ENCODE results near the gene CYTH1.

CYTH1 gene

GRCh38 chr17:78715000-78715771, 66.9 kb downstream of the CYTH1 start:
- peak in 1 of 14 donors; percentile 33 for DNase-seq

- DNase-seq: no peak
Observed at GRCh38 chr17:78714534-78714933, 67.5 kb downstream of the CYTH1 start.

- DNase-seq: no peak
Observed at GRCh38 chr17:78712043-78712442, 70.0 kb downstream of the CYTH1 start.

DNA sequence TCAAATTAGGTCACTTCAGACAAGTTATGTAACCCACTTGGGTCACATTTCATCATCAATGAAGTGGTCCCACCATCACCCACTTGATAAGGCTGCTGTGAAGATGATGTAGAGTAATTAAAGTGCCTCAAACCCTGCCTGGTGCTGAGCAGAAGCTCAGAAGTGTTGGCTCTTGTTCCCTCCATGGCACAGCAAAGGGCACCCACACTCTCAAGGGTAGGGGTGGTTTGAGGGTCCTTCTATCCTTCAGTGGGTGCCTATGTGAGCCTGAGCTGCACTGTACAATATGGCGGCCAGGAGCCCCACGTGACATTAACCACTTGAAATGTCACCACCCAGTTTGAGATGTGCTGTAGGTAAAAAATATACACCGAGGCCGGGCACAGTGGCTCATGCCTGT, 71.5 kb downstream of the CYTH1 start:
- DNase-seq: no peak

DNA sequence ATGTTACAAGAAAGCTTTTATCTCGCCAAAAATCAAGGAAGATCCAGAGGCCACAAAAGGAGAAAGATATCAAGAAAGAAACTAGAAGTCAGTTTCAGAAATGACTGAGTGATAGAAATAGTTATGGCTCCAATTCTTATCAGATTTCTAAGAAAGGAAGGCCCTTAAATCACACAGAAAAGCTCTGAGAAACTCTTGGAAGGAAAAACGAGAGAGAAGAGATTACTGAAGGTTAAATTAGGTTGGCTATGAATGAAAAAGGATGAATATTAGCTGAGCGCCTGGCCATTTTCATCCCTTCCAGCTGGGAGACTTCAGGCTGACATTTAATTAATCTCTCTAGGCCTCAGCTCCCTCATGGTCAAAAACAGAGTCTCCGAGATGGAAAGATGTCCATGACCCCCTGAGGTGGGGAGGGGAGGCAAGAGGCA, 72.3 kb downstream of the CYTH1 start:
- DNase-seq: no peak

- DNase-seq: peak in 1 of 14 donors; percentile 7
Observed at GRCh38 chr17:78709119-78709681, 72.9 kb downstream of the CYTH1 start.

- DNase-seq: peak in 12 of 14 donors; percentile 13 to 73 (median 54)
Observed at GRCh38 chr17:78708510-78708973, 73.5 kb downstream of the CYTH1 start.

DNA sequence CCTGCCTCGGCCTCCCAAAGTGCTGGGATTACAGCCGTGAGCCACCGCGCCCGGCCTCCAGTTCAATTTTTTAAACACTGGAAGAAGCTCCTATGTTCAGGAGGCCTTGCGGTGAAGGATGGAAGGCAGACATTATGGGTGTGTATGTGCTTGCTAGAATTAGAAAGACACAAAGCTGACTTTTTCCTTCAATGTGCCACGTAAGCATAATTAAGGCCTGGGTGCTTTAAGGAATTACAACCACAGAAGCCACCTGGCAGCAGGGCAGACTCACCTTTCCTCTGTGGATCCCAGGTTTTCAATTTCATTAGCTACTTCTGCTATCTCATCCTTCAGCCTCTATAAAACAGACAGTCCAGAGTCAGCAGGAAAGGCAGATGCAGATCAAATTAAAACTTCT, 74.2 kb downstream of the CYTH1 start:
- DNase-seq: no peak

GRCh38 chr17:78707016-78707415, 75.1 kb downstream of the CYTH1 start:
- no peak for DNase-seq

DNA sequence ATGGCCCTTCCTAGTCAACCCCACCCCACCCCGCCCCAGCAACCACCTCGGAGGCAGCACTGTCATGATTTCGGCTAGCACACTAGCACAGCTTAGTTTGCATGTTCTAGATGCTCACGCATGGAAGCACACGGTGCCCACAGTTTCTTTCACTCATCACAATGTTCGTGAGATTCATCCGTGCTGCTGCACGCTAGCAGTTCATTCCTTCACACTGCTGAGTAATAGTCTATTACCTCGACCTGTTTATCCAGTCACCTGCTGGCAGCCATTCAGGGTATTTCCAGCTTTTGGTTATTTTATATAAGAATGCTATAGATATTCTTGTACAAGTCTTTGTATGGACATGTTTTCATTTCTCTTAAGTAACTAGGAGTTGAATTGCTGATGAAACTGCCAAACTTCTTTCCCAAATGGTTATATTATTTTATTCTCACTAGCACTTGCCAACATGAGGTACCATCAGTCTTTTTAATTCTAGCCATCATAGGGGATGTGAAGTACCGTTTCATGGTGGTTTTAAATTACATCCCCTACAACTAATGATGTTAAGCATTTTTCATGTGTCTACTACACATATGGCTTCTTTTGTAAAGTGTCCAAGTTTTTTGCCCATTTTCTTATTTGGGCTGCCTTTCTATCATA, 75.7 kb downstream of the CYTH1 start:
- DNase-seq: no peak

DNA sequence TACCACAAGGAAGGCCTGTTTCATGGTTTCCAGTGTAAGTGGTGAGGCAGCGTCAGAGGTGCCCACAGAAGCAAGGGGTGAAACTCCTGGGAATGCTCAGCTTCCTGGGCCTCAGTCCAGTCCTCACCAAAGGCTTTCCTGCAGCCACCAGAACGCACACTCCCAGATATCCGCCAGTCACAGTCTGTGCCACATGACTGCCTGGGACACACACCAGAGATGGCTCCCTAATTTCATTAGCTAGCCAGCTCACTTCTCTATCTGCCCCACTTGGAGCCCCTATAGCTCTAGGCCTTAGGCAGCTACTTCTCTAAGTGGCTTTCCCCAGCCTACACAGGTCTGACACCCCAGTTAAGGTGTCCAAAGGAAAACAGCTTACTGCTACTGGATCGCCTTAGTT, 77.0 kb downstream of the CYTH1 start:
- DNase-seq: peak in 4 of 14 donors; percentile 26 to 29 (median 28)

- DNase-seq: no peak
Observed at GRCh38 chr17:78704594-78704993, 77.5 kb downstream of the CYTH1 start.

DNA sequence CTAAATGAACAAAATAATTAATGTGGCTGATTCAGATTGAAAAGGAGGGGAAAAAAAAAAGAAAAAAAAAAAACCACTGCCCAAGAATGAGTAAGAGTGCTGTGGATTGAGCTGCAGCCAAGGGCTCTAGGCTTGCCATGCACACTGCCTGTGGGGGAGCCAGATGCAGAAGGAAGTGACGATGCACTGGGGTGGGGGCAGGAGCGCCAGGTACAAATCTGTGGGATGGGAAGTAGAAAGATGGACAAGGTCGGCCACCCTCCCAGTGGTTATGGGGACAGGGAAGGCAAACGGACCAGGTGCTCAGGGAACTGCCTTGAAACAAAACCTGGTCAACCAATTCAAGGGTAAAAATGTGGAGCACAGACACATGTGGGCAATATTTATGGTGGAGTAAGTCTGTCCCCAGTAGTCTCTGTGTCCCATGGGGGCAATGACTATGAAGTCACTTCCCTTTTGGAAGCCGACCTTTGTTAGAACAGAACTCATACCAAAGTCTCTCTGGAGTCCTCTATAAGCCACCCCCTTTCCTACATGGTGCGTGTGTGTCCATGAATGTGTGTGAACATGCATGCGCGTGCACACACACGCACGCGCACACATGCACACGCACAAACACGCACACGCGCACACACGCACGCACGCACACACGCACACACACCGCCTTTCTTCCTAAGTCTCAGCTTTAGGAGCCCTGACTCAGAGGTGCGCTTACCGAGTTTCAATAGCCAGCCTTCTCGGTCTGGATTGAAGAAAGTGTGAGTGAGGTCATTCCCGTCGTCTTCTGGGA, 84.3 kb downstream of the CYTH1 start:
- DNase-seq: peak in 1 of 14 donors; percentile 56

- DNase-seq: no peak
Observed at GRCh38 chr17:78697122-78697521, 85.0 kb downstream of the CYTH1 start.

DNA sequence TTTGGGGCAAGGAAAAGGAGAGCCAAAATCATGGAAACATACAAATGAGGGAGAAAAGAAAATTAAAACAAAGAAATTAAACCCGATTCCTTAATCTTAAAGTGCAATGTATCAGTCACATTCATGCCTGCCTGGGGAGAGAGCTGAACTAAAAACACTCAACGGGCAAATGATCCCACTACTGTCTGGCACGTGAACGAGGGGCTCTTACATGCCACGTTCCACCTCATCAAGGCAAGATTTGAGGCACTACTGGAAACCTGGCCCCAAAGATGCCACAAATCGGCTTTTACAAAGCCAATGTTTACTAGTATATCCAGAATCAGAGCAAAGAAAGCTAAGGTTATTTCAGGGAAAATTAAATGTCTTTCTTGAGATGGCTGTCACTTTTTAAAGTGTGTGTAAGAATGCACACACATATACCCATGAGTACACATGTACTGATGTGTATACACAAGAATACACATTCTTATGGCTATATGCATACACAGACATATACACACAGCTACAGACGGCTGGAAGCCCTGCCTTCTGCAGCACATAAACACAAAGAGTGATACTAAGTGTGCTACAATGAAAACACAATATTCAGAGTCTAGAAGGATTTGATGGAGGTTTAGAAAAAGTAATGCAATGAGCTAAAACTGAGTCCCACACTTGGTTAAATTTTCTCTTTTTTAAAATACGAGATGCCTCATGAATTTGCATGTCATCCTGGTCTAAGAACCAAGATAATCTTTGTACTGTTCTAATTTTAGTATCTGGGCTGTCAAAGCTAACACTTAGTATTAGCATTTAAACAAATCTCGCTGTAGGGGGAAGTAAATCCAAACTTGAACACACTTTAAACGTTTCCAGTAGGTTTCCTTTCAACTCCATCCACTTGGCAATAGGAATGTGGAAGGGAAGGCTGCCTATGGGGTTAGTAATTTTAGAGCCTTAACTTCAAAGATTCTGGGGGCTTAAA, 85.8 kb downstream of the CYTH1 start:
- no peak for DNase-seq

DNA sequence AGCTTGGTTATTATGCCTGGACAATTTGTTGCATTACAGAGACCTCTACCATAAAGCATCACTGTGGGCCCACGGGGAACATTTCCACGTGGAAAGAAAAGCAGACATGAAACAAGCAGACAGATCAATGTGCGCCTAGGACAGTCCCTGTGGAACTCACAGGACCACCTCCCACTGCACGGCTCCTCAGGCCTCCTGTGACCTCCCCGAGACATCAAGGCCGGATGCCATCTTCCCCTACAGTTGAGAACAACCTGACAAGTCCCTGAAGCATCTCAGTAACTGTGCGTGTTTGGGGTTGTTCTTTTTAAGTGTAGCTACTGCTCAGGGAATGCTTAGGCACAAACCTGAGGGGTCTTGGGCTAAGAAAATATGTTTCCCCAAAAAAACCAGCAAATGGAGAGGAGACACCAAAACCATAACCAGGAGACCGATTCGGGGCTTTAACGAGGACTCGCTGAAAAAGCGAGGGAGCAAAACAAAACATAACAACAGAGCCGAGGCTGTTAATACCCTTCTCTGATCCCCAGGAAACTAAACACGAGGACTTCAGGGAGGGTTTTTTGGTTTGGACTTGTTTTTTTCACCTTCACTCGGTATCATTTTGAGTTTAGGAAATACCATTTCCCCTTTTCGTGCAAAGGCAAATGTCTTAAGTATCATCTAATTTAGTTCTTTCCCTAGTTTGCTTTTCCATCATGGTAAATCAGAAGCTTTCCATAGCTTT, 87.1 kb downstream of the CYTH1 start:
- DNase-seq: no peak

- no peak for DNase-seq
Observed at GRCh38 chr17:78693346-78694083, 88.6 kb downstream of the CYTH1 start.

DNA sequence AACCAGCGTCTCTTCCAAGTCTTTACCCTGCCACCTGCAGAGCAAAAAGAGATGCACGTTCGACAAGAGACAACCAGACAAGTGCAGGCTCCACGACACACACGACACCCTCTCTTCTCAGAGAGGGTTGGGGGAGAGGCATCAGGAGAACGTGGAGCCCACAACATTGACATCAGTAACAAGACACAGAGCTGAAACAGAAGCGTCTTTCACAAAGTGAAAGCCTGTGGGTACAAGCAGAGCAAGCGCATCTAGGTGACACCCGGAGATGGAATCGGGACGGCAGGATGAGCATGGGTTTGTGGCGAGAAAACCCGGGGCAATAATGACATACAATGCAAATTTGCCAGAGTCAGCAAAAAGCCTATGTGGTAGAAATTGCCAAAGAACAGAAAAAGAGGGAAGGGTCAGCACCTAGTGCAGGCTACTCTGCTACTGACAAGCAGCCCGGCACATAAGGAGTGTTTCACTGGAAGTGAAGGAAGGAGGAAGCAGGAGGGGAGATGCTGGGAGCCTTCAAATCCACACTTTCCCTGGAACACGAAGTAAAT, 89.5 kb downstream of the CYTH1 start:
- no peak for DNase-seq

- DNase-seq: no peak
Observed at GRCh38 chr17:78689029-78689428, 93.0 kb downstream of the CYTH1 start.

DNA sequence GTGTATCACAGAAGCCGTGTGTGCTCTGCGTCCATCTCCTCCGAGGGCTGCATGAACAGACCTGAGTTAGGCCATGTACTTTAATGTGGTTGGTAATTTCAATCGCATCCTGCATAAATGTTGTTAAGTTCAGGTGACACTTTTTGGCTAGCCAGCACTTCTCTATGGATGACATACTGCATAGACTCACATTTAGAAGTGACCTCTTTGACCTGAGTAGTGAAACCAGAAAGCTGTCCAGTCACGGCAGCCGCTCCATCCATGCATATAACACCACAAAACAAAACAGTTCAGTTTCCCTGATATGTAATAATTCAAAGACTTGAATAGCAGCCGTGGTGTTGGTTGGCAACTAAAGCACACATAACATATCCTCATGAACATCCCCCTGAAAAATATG, 94.1 kb downstream of the CYTH1 start:
- DNase-seq: no peak

Measured in C1 segment of cervical spinal cord (tissue), 14 donors.